DMS53 treated with DMSO at 0.1 percent for 48 hours (cell line): ENCODE data around the gene FDCSP.
"Not testable (repeated sequence)": the region's sequence is repeated elsewhere in the genome, so short reads cannot be mapped to it uniquely, and the experiment has no call there.

Source experiments
- DNase-seq: peaks from one replicate; lab custom pipeline; 2025; ENCODE audit not compliant: unreplicated experiment; lab: John Stamatoyannopoulos, UW

The FDCSP gene

DNA sequence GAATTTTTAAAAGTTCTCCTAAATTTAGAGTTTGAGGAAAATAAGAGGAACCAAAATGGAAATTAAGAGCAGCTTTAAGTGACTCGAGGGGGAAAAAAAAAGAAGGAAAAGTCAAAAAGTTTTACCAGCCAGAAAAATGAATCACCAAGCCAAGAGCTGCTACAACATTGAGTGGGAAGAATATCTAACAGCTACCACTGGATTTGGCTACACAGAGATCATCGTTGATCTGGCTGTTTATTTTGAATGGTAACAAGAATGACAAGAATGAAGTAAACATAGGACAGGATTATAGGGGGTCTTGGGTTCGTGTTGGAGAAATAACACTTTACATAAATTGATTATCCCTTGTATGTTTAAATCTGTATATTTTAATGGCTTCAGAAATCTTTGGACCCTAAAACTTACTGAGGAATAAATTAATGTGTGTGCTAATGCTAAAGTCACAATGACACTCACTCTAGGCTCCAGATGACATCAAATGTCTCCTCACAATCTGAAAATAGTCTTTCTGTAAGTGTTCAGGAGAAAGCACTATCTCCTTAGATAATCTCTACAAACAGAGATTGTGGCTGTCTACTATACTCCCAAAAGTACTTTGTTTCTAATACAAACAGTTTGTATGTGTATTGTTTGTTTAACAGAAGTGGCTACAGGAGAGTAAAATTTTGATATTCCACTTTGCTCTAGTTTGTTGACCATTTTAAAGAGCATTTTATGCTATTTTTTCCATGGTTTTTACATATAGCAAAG, 13.4 kb downstream of the FDCSP start:
- DNase-seq, result no peak

DNA sequence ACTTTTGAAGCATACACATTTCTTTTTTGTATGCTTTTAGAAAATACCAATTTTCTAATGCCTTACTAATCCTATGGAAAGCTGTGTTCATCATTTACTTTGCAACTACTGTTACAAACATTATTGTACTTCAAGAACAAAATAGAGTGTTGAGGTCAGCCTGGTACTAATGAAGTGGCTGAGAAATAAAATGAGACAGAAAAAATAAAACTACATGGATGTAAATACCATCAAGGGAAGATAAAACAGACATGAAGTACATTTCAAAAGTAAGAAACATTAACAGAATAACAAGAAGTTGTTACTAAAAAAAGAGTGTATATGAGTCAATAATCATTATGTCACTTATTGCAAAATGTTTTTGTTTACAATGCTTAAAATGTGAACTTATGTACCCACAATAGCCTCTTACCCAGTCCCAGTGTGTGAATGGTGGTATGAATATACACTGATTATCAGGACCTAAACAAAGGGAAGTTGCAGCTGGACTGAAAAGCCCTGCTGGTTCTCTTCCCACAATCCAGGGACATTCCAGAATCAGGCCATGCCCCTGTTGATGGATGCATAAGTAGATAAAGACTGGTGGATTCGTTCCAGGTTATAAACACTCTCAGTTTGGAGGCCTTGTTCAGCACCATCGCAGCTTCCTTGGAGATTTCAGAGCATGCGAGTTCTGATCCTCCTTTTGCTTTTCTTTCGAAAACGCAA, 14.1 kb downstream of the FDCSP start:
- DNase-seq, result no peak

DNA sequence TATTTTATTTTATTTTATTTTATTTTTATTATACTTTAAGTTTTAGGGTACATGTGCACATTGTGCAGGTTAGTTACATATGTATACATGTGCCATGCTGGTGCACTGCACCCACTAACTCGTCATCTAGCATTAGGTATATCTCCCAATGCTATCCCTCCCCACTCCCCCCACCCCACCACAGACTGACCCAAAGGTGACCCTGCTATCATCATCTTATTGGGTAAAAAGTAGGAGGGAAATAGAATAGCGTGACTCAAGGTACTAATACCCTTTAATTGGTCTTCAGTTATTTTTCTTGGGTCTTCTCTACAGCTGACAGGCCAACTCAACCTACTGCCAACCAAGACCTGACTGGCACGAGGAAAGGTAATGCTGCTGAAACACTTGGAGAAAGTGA, 16.4 kb downstream of the FDCSP start, which contains the start of gene CSN3:
Gene CSN3 (plus strand): TSS at position 301 of the 400 bp plus-strand sequence. CDS start 2,223 bp downstream, outside the sequence.
- not testable (repeated sequence) for DNase-seq

DNA sequence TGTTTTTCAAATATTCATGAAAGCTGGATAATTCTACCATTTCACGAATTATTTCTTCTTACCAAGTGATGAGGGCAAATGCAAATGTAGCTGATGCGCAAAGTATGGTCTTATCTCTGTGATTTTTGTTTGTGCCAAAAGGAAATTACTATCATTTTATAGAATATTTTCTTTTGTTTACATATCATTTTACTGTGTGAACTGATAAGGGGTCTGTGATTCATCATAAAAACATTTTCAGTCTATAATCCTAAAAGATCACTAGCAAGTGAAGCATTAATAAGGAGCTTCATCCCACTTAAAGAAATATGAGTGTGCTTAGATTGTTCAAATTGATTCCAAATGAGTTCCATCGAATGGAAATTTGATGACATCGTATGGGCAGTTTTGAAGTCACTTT, 17.2 kb downstream of the FDCSP start:
- DNase-seq, result no peak

DNA sequence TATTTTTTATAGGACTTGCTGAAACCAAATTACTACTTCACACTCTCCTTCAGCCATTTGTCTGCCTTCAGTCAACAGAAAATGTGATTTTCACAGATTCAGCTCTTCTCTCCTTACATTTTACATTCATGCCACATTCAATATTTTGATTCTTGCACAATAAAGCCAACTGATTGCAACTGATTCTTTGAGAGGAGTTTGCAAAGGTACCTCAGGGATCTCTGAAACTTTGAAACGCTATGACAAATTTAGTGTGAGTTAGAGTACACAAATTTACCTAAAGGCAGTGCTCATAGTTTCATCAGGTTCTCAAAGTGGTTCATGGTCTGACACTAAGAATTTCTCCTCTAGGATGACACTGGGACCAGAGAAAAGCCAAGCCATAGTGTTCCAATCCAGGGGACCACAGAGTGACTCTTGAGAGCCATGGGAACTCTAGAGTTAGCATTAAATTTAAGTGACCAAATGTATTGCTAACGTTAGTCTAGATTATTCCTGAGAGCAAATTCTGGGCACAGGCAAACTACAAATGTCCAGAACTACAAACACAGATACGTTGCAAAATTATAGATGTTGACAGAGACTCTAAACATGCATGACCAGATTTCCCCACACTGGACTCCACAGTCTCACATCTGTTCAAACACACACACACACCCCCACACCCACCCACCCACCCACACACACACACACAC, 25.5 kb downstream of the FDCSP start:
- no peak for DNase-seq

DNA sequence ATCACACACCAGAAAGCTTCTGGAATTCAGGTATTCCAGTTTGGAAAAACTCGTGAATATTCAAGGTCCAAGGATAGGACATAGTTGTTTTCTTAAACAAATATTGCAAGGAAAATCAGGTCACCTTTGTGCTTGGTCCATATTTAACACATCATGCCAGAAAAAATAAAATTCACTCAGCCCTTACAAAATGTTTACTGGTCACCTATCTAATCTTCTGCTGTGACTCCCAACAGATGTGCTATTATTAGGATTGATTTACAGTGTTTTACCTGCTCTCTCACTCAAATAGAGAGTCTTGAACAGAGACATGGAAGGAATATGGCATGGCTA, 26.0 kb downstream of the FDCSP start:
- DNase-seq, result no peak

DNA sequence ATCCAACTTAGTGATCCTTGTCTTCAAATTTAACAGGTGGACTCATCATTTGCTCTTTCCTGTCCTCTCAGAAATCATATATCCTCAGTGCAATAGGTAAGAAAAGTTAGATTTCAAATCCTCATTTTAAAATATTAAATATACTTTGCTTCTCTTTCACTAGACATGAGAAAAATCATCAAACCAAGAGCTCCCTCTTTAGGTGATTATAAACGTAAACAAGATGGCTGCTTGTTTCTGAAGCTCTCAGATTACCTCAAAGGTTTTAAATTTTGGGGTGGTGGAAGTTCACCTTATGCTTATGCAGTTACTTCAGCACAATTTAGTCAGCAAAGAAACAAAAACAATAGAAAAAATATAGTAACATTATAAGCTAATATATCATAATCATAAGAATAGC, 43.8 kb downstream of the FDCSP start:
- DNase-seq, result peak; percentile 25

DNA sequence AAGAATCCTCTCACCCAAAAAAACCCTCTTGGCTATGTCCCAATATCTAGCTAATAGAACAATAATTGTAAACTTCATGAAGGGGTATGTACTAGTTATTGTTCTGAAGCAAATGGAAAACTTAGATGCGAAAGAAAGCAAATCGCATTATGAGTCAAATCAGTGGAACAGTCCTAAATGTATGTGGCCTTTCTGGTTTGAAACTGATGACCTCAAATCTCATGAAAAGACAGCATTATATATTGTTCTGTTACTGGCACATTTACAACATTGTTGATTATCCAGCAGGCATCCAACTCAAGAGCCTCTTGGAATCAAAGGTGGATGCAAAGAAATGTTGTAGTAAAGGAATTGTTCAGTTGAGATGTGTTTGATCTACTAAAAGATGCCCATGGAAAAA, 51.2 kb downstream of the FDCSP start:
- no peak for DNase-seq

DNA sequence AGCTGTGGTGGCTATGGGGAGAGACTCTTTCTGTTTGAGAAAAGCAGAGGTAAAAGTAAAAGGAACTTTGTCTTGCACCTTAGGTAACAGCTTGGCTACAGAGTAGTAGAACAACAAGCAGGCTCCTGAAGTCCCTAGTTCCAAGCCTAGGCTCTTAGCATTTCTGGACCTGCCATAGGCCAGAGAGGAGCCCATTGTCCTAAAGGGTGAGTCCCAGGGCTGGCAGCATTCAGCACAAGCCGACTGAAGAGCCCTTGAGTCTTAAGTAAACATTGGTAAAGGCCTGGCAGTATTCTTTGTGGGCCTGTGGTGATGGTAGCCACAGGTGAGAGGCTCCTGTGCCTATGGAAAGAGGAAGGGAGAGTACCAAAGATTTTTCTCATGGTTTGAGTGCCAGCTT, 54.6 kb downstream of the FDCSP start:
- peak; percentile 89 for DNase-seq
